HEK293 (cell line): ENCODE measurements around the gene PPARG.
A peak's percentile ranks its signal among the peaks of the same experiment; 100 is the strongest.

Experiments
- CTCF ChIA-PET: fragments of 350-600 bp; formaldehyde crosslinking; extraction: SDS; loops from one replicate; lab custom pipeline; 2021; ENCODE audit warnings: antibody characterized with exemption; lab: Yijun Ruan, JAX
- POLR2A ChIA-PET: fragments of 300-600 bp; formaldehyde crosslinking; extraction: SDS; loops from one replicate; lab custom pipeline; 2020; ENCODE audit warnings: antibody characterized with exemption, inconsistent platforms; lab: Yijun Ruan, JAX
- H3K27ac ChIP-seq: fragments of 200-500 bp; sonication (Bioruptor generic); 2 replicates; pipeline ENCODE4 v1.5.1; 2014; ENCODE audit warnings: low read depth, low read length, control low read depth, inconsistent platforms; ENCODE audit errors: extremely low read depth
- H3K36me3 ChIP-seq, 2 experiments: fragments of 200-500 bp in 1 of 2; sonication (Bioruptor generic) in 1 of 2; 1 replicate in 1 of 2; 2 replicates in 1 of 2; pipeline ENCODE4 v1.5.1; 2014 to 2017; ENCODE audit warnings: inconsistent platforms in 2 of 2, low read length in 2 of 2; ENCODE audit not compliant: control insufficient read depth in 2 of 2, insufficient read depth in 1 of 2
- H3K4me1 ChIP-seq: fragments of 200-500 bp; sonication (Bioruptor generic); 2 replicates; pipeline ENCODE4 v1.5.1; 2014; ENCODE audit warnings: mild to moderate bottlenecking, low read length, inconsistent platforms; ENCODE audit not compliant: control insufficient read depth, insufficient read depth
- H3K4me3 ChIP-seq: 2 replicates; pipeline ENCODE4 v1.5.1; 2011; ENCODE audit warnings: low read depth, mild to moderate bottlenecking, control low read depth, low read length, moderate library complexity
- H3K9me3 ChIP-seq: fragments of 200-500 bp; sonication (Bioruptor generic); 2 replicates; pipeline ENCODE4 v1.5.1; 2014; ENCODE audit warnings: low read depth, low read length, inconsistent platforms; ENCODE audit not compliant: control insufficient read depth, insufficient read depth
- GLI2 ChIP-seq: fragments of 450-650 bp; formaldehyde crosslinking; IDR thresholded peaks from 2 replicates; pipeline ENCODE4; 2017; ENCODE audit warnings: missing biosample characterization, missing genetic modification characterization, low read depth, borderline replicate concordance
- MYNN ChIP-seq: fragments of 450-650 bp; formaldehyde crosslinking; IDR thresholded peaks from 2 replicates; pipeline ENCODE4 v1.5.1; 2016; ENCODE audit warnings: missing biosample characterization, missing genetic modification characterization, borderline replicate concordance
- SP3 ChIP-seq: fragments of 450-650 bp; formaldehyde crosslinking; IDR thresholded peaks from 2 replicates; pipeline ENCODE4 v1.5.1; 2016; ENCODE audit warnings: missing biosample characterization, missing genetic modification characterization
- SP7 ChIP-seq: fragments of 450-650 bp; formaldehyde crosslinking; IDR thresholded peaks from 2 replicates; pipeline ENCODE4 v1.5.1; 2016; ENCODE audit warnings: missing biosample characterization, missing genetic modification characterization
- ZBTB21 ChIP-seq: fragments of 450-650 bp; formaldehyde crosslinking; IDR thresholded peaks from 2 replicates; pipeline ENCODE4 v1.5.1; 2017; ENCODE audit warnings: missing biosample characterization, missing genetic modification characterization
- ZBTB8A ChIP-seq: fragments of 450-650 bp; formaldehyde crosslinking; IDR thresholded peaks from 2 replicates; pipeline ENCODE4 v1.5.1; 2016; ENCODE audit warnings: missing biosample characterization, missing genetic modification characterization
- ZIC2 ChIP-seq: fragments of 450-650 bp; formaldehyde crosslinking; IDR thresholded peaks from 2 replicates; pipeline ENCODE4 v1.5.1; 2016; ENCODE audit warnings: missing biosample characterization, missing genetic modification characterization
- ZNF16 ChIP-seq: fragments of 450-650 bp; formaldehyde crosslinking; IDR thresholded peaks from 2 replicates; pipeline ENCODE4 v1.5.1; 2016; ENCODE audit warnings: low read depth, missing biosample characterization, missing genetic modification characterization
- ZNF324 ChIP-seq: fragments of 450-650 bp; formaldehyde crosslinking; IDR thresholded peaks from 2 replicates; pipeline ENCODE4 v1.5.1; 2016; ENCODE audit warnings: missing biosample characterization, missing genetic modification characterization
- ZNF521 ChIP-seq: fragments of 450-650 bp; formaldehyde crosslinking; IDR thresholded peaks from 2 replicates; pipeline ENCODE4 v1.5.1; 2017; ENCODE audit warnings: missing biosample characterization, mild to moderate bottlenecking, missing genetic modification characterization
- ZNF585B ChIP-seq: fragments of 450-650 bp; formaldehyde crosslinking; IDR thresholded peaks from 2 replicates; pipeline ENCODE4 v1.5.1; 2016; ENCODE audit warnings: missing biosample characterization, missing genetic modification characterization
- ZNF621 ChIP-seq: fragments of 450-650 bp; formaldehyde crosslinking; IDR thresholded peaks from 2 replicates; pipeline ENCODE4 v1.5.1; 2017; ENCODE audit warnings: missing biosample characterization, missing genetic modification characterization
- ZNF791 ChIP-seq: fragments of 450-650 bp; formaldehyde crosslinking; IDR thresholded peaks from 2 replicates; pipeline ENCODE4 v1.5.1; 2016; ENCODE audit warnings: missing biosample characterization, missing genetic modification characterization
- TF ChIP-seq, protein P1 (sequence below): fragments of 450-650 bp; formaldehyde crosslinking; IDR thresholded peaks from 2 replicates; pipeline ENCODE4 v1.5.1; 2016; ENCODE audit warnings: missing biosample characterization, missing genetic modification characterization
- TF ChIP-seq, protein P2 (sequence below): fragments of 450-650 bp; formaldehyde crosslinking; IDR thresholded peaks from 2 replicates; pipeline ENCODE4 v1.5.1; 2016; ENCODE audit warnings: missing biosample characterization, missing genetic modification characterization
- TF ChIP-seq, protein P3 (sequence below): fragments of 450-650 bp; formaldehyde crosslinking; IDR thresholded peaks from 2 replicates; pipeline ENCODE4 v1.5.1; 2016; ENCODE audit warnings: missing biosample characterization, missing genetic modification characterization
- TF ChIP-seq, protein P4 (sequence below): fragments of 450-650 bp; formaldehyde crosslinking; IDR thresholded peaks from 2 replicates; pipeline ENCODE4 v1.5.1; 2016; ENCODE audit warnings: missing biosample characterization, missing genetic modification characterization, borderline replicate concordance
- TF ChIP-seq, protein P5 (sequence below): fragments of 450-650 bp; formaldehyde crosslinking; IDR thresholded peaks from 2 replicates; pipeline ENCODE4 v1.5.1; 2017; ENCODE audit warnings: missing biosample characterization, missing genetic modification characterization

PPARG gene

DNA sequence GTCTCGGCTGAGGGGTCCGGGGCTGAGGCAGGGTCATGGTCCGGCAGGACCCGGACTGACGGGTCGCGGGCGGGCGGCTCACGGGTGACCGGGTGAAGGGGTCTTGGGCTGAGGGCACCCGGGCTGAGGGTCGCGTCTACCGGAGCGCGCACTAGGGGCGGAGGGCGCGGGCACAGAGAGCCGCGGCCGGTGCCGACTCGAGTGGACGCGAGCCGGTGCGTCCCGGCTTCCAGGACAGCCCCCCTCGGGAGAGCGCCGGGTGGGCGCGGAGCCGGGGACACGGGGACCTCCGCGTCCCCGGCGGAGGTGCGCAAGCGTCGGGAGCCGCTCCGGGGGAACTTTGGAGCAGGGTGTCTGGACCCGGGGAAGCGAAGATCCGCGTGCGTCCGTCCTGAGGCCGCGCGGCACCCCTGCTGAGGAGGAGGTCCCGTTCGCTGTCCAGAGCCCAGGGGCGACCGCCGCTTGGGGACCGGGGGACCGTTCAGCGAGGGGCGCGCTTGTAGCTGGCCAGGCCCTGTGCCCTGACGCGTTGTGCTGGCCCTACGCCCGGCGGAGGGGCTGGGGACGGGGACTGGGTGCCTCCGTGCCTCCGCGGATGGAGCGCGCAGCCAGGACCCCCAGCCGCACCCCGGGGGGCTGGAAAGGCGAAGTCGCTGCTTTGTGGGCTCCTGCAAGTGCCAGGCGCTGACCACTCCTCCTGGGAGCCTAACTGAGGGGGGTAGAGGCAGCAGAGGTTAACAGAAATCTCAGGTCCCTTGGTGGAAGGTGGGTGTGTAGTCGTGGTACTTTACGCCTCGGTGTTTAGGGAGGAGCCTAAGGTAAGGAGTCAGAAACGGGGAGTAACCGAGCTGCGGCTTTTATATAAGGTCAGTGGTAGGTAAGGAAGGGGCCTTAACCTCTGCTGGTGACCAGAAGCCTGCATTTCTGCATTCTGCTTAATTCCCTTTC, at the start of gene PPARG (continued):
- TF ChIP-seq ZBTB8A (tag by site-specific recombination) (peak; percentile 88), SP3 (peak; percentile 52; the same call in 1 of the 2 replicates), ZBTB21 (tag by site-specific recombination) (no peak), ZNF621 (no peak), MYNN (tag by site-specific recombination) (peak; percentile 15; the same call in 1 of the 2 replicates), ZNF324 (tag by site-specific recombination) (0 out of 2 replicates have a peak, but pooled peaks have one; percentile 32), SP7 (tag by site-specific recombination) (peak; percentile 60; the same call in 1 of the 2 replicates)
- TF ChIP-seq, protein P1, sequence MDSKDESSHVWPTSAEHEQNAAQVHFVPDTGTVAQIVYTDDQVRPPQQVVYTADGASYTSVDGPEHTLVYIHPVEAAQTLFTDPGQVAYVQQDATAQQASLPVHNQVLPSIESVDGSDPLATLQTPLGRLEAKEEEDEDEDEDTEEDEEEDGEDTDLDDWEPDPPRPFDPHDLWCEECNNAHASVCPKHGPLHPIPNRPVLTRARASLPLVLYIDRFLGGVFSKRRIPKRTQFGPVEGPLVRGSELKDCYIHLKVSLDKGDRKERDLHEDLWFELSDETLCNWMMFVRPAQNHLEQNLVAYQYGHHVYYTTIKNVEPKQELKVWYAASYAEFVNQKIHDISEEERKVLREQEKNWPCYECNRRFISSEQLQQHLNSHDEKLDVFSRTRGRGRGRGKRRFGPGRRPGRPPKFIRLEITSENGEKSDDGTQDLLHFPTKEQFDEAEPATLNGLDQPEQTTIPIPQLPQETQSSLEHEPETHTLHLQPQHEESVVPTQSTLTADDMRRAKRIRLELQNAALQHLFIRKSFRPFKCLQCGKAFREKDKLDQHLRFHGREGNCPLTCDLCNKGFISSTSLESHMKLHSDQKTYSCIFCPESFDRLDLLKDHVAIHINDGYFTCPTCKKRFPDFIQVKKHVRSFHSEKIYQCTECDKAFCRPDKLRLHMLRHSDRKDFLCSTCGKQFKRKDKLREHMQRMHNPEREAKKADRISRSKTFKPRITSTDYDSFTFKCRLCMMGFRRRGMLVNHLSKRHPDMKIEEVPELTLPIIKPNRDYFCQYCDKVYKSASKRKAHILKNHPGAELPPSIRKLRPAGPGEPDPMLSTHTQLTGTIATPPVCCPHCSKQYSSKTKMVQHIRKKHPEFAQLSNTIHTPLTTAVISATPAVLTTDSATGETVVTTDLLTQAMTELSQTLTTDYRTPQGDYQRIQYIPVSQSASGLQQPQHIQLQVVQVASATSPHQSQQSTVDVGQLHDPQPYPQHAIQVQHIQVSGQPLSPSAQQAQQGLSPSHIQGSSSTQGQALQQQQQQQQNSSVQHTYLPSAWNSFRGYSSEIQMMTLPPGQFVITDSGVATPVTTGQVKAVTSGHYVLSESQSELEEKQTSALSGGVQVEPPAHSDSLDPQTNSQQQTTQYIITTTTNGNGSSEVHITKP (tag by site-specific recombination): peak; percentile 67; the same call in 1 of the 2 replicates
- TF ChIP-seq, protein P2, sequence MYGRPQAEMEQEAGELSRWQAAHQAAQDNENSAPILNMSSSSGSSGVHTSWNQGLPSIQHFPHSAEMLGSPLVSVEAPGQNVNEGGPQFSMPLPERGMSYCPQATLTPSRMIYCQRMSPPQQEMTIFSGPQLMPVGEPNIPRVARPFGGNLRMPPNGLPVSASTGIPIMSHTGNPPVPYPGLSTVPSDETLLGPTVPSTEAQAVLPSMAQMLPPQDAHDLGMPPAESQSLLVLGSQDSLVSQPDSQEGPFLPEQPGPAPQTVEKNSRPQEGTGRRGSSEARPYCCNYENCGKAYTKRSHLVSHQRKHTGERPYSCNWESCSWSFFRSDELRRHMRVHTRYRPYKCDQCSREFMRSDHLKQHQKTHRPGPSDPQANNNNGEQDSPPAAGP (tag by site-specific recombination): peak; percentile 11; the same call in 1 of the 2 replicates
- TF ChIP-seq, protein P3, sequence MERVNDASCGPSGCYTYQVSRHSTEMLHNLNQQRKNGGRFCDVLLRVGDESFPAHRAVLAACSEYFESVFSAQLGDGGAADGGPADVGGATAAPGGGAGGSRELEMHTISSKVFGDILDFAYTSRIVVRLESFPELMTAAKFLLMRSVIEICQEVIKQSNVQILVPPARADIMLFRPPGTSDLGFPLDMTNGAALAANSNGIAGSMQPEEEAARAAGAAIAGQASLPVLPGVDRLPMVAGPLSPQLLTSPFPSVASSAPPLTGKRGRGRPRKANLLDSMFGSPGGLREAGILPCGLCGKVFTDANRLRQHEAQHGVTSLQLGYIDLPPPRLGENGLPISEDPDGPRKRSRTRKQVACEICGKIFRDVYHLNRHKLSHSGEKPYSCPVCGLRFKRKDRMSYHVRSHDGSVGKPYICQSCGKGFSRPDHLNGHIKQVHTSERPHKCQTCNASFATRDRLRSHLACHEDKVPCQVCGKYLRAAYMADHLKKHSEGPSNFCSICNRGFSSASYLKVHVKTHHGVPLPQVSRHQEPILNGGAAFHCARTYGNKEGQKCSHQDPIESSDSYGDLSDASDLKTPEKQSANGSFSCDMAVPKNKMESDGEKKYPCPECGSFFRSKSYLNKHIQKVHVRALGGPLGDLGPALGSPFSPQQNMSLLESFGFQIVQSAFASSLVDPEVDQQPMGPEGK (tag by site-specific recombination): peak; percentile 94

DNA sequence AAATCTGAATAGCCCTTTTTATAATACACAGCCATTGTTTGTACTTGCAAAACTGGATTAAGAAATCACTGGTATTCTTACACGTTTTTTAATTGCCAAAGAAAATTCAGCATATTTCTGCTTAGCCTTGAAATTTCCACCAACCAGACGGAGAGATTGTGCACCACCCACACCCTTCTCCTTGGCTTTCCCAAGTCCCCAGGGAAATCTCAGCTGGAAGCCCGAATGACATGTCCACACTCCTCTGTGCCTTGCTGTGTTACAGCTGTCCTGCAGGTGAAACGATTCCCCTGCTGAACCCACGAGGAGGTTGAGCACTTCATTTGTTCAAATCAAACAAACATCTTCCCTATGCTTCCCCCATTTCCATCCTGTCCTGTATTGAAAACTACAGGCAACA, 49.6 kb upstream of the PPARG start:
- H3K36me3 ChIP-seq: no peaks in the 10 kb centered on the region
- CTCF ChIA-PET: no interaction called here
- H3K9me3 ChIP-seq: no peaks in the 10 kb centered on the region
- H3K27ac ChIP-seq: no peak overlapping the region
- peak; percentile 63 for TF ChIP-seq ZIC2 (tag by site-specific recombination)
- TF ChIP-seq ZNF791 (tag by site-specific recombination): no peak
- no peak for TF ChIP-seq GLI2 (tag by site-specific recombination)
- TF ChIP-seq ZNF16 (tag by site-specific recombination): no peak
- TF ChIP-seq, protein P4, sequence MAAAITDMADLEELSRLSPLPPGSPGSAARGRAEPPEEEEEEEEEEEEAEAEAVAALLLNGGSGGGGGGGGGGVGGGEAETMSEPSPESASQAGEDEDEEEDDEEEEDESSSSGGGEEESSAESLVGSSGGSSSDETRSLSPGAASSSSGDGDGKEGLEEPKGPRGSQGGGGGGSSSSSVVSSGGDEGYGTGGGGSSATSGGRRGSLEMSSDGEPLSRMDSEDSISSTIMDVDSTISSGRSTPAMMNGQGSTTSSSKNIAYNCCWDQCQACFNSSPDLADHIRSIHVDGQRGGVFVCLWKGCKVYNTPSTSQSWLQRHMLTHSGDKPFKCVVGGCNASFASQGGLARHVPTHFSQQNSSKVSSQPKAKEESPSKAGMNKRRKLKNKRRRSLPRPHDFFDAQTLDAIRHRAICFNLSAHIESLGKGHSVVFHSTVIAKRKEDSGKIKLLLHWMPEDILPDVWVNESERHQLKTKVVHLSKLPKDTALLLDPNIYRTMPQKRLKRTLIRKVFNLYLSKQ (tag by site-specific recombination): no peak
- TF ChIP-seq, protein P5, sequence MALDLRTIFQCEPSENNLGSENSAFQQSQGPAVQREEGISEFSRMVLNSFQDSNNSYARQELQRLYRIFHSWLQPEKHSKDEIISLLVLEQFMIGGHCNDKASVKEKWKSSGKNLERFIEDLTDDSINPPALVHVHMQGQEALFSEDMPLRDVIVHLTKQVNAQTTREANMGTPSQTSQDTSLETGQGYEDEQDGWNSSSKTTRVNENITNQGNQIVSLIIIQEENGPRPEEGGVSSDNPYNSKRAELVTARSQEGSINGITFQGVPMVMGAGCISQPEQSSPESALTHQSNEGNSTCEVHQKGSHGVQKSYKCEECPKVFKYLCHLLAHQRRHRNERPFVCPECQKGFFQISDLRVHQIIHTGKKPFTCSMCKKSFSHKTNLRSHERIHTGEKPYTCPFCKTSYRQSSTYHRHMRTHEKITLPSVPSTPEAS (tag by site-specific recombination): no peak
- TF ChIP-seq ZNF585B (tag by site-specific recombination): no peak
- no peak for TF ChIP-seq ZNF521
- TF ChIP-seq, all 188 proteins: peak for 1
- POLR2A ChIA-PET: interaction anchor here (0.7 kb wide), 1 partner anchor 245 kb away, joined by 5 read pairs; the partner anchor contains the start of gene TSEN2
- Histone ChIP-seq H3K4me3 (no peak overlapping the region), H3K4me1 (no peaks in the 10 kb centered on the region)
